HG02588 (cell line): ENCODE measurements around the gene RBM34.
"Not testable (repeated sequence)": the region's sequence is repeated elsewhere in the genome, so short reads cannot be mapped to it uniquely, and the experiment has no call there.

Experiments used
- ATAC-seq: cut with Tn5 transposase; IDR thresholded peaks from one replicate; pipeline ENCODE4 v1.9.1; 2021; ENCODE audit warnings: mild to moderate bottlenecking, moderate library complexity; ENCODE audit not compliant: unreplicated experiment

Gene RBM34

DNA sequence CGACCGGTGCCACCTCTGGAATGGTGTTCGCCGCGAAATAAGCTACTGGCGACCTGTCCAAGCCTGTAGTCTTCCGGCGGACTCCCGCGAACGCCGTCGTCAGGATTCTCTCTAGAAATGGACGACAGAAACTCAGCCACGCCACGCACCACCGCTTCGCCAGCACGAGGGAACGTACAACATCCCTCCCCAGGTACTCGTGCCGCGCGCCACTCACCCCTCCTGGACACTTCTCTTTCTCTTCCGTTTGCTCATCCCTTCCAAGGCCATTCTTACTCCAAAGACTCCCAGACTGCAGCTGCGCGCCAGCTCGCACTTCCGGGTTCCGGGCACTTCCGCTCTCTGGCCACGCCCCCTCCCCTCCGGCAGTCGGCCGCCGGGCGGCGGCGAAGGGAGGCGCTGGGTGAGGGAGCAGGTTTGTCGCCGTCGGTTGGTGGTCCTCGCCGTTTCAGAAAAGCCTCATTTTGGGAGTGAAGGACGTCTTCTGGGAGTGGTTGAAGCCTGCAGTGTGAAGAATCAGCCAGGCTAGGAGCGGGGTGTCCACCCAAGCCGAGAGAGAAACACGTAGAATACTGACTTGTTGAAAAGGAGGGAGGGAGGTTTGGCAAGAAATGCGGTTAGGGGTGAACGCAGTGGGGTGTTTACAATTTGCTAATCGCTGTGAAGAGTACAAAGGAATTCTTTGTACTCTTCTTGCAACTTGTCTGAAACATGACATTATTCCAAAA is at the start of gene RBM34:
TSS of gene RBM34 (minus strand) at position 294 of the 728 bp plus-strand sequence. CDS start at position 270, 24 bp downstream.
- ATAC-seq, result peak; percentile 94

DNA sequence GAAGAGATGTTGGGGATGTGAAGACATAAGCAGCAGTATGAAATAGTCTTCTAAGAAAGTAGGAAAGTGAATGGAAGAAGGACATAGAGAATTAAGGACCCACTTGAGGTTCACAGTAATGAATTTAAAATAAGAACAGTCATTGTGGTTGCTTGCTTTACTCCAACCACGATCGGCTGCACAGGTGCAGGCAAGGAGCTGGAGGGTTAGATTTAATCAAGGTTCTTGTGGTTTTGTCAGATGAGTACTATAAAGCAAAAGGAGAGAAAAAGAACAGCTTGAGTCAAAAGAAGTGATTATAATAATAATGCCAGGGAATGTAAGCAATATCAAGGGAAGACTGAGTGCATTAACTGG is 46.1 kb upstream of the RBM34 start:
- no peak for ATAC-seq

GRCh38 chr1:235206533-235207208 is 45.6 kb upstream of the RBM34 start:
- ATAC-seq, result no peak

DNA sequence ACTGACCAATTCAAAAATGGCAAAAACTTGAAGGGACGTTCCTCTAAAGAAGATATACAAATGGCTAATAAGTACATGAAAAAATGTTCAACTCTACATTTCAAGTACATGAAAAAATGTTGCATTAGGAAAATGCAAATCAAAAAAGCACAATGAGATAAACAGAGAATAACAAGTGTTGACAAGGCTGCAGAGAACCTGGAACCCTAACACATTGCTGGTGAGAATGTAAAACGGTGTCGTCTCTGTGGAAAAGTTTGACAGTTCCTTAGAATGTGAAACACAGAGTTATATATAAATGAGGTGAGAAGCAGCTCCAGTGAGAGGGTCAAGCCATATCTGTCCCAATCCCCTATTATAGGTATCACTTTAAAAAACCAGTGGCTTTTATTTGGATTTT is 44.6 kb upstream of the RBM34 start:
- ATAC-seq, result no peak

DNA sequence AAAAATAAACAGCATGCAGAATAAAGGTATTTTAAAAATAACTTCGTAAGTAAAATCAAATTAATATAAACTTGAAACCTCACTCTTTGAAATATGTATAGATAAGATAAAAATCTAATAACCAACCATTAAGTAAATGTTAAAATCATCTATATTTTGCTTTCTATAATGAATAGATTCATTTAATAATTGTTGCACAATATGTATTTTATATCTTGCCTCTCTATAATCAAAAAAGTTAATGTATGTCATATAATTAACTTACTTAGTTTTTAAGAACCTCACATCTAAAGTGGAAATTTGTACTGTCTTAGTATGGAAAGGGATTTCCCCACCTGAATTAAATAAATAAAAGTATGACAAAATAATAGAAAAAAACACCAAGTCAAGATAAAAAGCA is 42.4 kb upstream of the RBM34 start:
- ATAC-seq, result no peak

DNA sequence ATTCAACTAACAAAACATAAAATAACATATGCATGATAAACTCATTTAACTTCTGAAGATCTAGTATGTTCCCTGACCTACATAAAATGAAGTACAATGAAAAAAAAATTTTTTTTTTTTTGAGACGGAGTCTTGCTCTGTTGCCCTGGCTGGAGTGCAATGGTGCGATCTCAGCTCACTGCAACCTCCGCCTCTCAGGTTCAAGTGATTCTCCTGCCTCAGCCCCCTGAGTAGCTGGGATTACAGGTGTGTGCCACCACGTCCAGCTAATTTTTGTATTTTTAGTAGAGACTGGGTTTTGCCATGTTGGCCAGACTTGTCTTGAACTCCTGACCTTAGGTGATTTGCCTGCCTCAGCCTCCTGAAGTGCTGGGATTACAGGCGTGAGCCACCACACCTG is 41.4 kb upstream of the RBM34 start:
- ATAC-seq, result not testable (repeated sequence)

DNA sequence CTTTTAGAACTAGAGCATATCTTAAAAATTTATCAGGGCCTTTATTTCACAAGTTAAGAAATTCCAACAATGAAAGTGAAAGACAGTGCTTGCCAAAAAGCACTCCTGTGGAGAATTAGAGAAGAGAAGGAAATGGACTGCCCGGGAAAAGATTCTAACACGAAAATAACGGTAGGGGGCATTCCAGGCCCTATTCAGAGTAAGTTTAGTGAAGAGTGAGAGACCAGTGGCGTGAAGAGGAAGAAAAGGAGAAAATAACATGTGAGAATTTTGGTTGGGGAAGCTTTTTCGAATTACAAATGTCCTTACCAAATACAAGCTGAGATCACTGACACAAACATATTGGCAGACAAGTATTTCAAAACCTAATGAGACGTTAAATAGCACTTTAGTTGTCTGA is 38.4 kb upstream of the RBM34 start:
- no peak for ATAC-seq

DNA sequence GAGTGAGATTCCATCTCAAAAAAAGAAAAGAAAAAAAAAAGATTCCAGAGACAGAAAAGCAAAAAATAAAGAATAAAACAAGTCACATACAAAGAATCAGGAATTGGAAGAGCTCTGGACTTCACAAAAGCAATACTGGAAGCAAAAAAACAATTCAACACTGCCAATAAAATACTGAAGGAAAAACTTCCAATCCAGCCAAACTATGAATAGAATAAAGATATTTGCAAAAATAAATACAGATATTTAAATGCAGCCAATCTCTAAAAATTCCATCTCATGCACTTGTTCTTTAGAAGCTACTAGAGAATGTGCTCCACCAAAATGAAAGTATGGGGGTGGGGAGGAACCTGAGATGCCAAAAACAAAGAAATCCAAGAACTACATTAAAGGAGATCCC is 29.4 kb upstream of the RBM34 start:
- ATAC-seq, result no peak

GRCh38 chr1:235187316-235187715 is 26.3 kb upstream of the RBM34 start:
- ATAC-seq, result no peak

DNA sequence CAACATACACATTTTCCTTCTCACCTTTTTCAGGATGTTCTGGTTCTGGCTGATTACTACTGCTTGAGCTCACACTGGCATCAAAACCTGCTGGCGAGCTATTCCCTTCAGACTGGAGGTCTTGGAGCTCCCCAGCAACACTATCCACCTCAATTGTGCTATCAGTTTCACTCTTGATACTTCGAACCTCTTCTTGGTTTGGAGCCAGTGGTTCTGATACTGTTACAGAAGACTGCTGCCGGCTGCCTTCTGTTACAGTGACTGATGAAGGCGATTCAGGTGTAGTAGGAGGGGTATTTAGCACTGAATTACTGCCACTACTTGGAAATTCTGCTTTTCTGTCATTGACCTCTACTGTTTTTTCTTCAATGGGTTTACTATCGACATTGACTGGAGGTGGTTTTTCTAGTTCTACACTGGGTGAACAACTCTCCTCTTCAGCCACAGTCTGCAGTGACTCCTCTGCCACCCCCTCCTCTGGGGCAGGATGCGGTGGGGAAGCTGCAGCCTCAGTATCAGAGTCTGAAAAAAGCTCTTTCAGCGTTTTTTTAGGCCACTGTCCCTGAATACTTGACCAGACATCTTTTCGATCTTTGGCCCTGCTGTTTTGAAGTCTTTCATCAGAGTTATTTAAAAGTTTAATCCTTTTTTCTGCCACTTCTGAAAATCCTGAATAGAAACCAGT is 20.7 kb upstream of the RBM34 start:
- ATAC-seq, result no peak

DNA sequence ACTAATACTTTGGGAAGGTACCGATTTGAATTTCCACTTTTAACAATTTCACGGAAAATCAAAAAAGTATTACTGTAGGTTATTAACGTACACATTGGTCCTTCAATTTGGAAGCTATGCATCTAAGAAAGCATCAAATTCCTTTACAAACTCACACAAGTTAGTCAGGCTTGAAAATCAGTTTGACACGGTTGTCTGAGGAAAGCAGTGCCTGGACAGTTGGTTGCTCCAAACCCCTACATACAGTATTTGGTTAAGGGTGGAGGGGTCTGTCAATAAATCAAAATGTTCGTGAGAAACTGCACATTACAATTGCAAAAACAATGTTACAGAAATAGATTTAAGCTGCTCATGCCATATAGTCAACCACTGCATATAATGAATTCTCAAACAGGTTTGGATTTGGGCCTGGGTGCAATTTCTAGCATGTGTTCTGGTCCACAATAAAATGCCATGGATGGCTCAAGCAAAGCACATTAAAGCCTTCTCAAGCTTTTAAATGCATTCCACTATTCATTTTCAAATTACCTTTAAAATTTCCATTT is 19.9 kb upstream of the RBM34 start:
- no peak for ATAC-seq

- no peak for ATAC-seq
Observed at GRCh38 chr1:235176486-235176885, 15.4 kb upstream of the RBM34 start.

- no peak for ATAC-seq
Observed at GRCh38 chr1:235169986-235170385, 8.9 kb upstream of the RBM34 start.

- ATAC-seq, result no peak
Observed at GRCh38 chr1:235168375-235168774, 7.3 kb upstream of the RBM34 start.

GRCh38 chr1:235161685-235162327 is 756 bp upstream of the RBM34 start:
- ATAC-seq, result no peak

GRCh38 chr1:235160383-235160956 is 580 bp downstream of the RBM34 start:
- peak; percentile 39 for ATAC-seq

DNA sequence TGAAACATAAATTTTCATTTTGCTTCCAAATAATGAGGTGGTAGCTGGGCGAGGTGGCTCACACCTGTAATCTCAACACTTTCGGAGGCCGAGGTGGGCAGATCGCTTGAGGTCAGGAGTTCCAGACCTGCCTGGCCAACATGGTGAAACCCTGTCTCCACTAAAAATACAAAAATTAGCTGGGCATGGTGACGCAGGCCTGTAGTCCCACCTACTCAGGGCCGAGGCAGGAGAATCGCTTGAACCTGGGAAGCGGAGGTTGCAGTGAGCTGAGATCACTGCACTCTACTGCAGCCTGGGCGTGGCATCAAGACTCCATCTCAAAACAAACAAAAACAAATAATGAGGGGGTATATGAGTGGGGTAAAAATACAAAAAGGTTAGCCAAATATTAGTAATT is 1.1 kb downstream of the RBM34 start:
- not testable (repeated sequence) for ATAC-seq

- not testable (repeated sequence) for ATAC-seq
Observed at GRCh38 chr1:235159284-235159683, 1.8 kb downstream of the RBM34 start.

GRCh38 chr1:235158680-235159079 is 2.4 kb downstream of the RBM34 start:
- ATAC-seq, result no peak

DNA sequence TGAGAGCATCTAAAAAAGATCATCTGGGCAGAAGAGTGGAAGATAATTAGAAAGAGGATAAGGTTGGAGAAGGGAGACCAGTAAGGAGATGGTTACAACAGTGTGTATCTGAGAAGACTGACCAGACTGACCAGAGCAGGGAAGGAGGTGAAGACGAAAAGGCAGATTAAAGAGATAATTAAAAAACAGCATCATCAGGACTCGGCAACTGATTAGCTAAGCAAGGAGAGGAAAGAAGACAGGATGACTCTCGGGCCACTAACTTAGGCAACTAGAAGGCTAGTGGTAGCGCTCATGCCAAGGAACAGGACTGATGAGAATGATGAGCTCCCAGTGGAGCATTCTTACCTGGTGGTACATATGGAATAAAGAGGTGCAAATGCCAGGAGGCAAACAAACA is 3.9 kb downstream of the RBM34 start:
- ATAC-seq, result no peak

DNA sequence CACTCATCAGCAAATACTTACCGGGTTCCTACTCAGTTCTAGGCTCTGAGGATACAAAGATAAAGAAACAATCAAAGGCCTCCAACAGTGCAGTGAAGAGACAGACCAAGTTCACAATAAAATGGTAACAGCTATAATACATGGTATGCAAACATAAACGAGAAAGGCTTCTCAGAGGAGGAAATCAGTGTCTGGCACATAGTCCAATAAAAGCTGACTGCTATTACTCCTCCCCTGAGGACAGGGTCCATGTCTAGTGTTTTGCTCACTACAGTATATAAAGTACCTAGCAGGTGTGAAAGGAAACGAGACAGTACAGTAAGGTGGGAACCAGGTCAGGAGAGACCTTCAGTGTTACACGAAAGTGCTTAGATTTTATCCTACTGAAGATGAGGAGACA is 4.3 kb downstream of the RBM34 start:
- ATAC-seq, result no peak
